GM21737 (cell line): ENCODE results near the gene TTLL13.
"Not testable (repeated sequence)": the region's sequence is repeated elsewhere in the genome, so short reads cannot be mapped to it uniquely, and the experiment has no call there.

Experiments used
- ATAC-seq: cut with Tn5 transposase; IDR thresholded peaks from one replicate; pipeline ENCODE4 v1.9.1; 2021; ENCODE audit warnings: mild to moderate bottlenecking, moderate library complexity; ENCODE audit not compliant: unreplicated experiment

Gene TTLL13

GRCh38 chr15:90234096-90234988 lies 15.0 kb upstream of the TTLL13 start, which contains the start of gene GDPGP1:
Gene GDPGP1 (plus strand): TSS chr15:90234209. CDS start chr15:90240909, 6,700 bp downstream.
- ATAC-seq: no peak

GRCh38 chr15:90239371-90239770 lies 10.0 kb upstream of the TTLL13 start:
- no peak for ATAC-seq

GRCh38 chr15:90240856-90241255 lies 8.5 kb upstream of the TTLL13 start:
- no peak for ATAC-seq

GRCh38 chr15:90241343-90242192 lies 7.8 kb upstream of the TTLL13 start:
- no peak for ATAC-seq

GRCh38 chr15:90243943-90244639 lies 5.3 kb upstream of the TTLL13 start:
- ATAC-seq: no peak

- ATAC-seq: no peak
These were observed 560 bp upstream of the TTLL13 start for GRCh38 chr15:90248789-90249202.

- ATAC-seq: no peak
These were observed 8.4 kb downstream of the TTLL13 start for GRCh38 chr15:90257776-90258175.

GRCh38 chr15:90259524-90259923 lies 10.2 kb downstream of the TTLL13 start:
- ATAC-seq: no peak

GRCh38 chr15:90260731-90261130 lies 11.4 kb downstream of the TTLL13 start:
- ATAC-seq: not testable (repeated sequence)

GRCh38 chr15:90261811-90262210 lies 12.5 kb downstream of the TTLL13 start:
- ATAC-seq: no peak

- no peak for ATAC-seq
These were observed 13.1 kb downstream of the TTLL13 start for GRCh38 chr15:90262426-90262825.

- ATAC-seq: no peak
These were observed 15.3 kb downstream of the TTLL13 start for GRCh38 chr15:90264671-90265070.

GRCh38 chr15:90265271-90266060 lies 16.1 kb downstream of the TTLL13 start, which contains the start of gene NGRN:
Gene NGRN (plus strand): TSS chr15:90265672. CDS start chr15:90265713, 41 bp downstream.
- ATAC-seq: peak; percentile 93

GRCh38 chr15:90266061-90266431 lies 16.7 kb downstream of the TTLL13 start:
- no peak for ATAC-seq

- ATAC-seq: no peak
These were observed 17.1 kb downstream of the TTLL13 start for GRCh38 chr15:90266485-90266884.

GRCh38 chr15:90268415-90268814 lies 19.1 kb downstream of the TTLL13 start:
- no peak for ATAC-seq

GRCh38 chr15:90270502-90271150 lies 21.3 kb downstream of the TTLL13 start:
- no peak for ATAC-seq

GRCh38 chr15:90271459-90272166 lies 22.3 kb downstream of the TTLL13 start:
- ATAC-seq: no peak

- ATAC-seq: not testable (repeated sequence)
These were observed 29.1 kb downstream of the TTLL13 start for GRCh38 chr15:90278467-90278866.
